GM21737 (cell line): Measurements from ENCODE around the gene ODAD4.
"Not testable (repeated sequence)": the region's sequence is repeated elsewhere in the genome, so short reads cannot be mapped to it uniquely, and the experiment has no call there.

Source experiments
- ATAC-seq: cut with Tn5 transposase; IDR thresholded peaks from one replicate; pipeline ENCODE4 v1.9.1; 2021; ENCODE audit warnings: mild to moderate bottlenecking, moderate library complexity; ENCODE audit not compliant: unreplicated experiment

Gene ODAD4

GRCh38 chr17:41989702-41990419 lies 59.4 kb downstream of the ODAD4 start:
- ATAC-seq: no peak

- ATAC-seq: no peak
These were observed 62.2 kb downstream of the ODAD4 start for GRCh38 chr17:41992576-41992975.

DNA sequence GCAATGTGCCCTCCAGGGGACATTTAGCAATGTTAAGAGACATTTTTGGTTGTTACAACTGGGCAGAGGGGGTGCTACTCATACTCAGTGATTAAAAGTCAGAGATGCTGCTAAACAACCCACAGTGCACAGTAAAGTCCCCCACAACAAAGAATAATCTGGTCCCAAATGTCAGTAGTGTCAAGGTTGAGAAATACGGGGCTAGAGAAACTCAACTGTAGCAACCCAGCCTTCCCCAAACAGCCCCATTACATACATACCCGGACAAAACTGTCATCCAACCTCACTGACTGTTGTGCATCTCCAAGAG lies 66.4 kb downstream of the ODAD4 start:
- no peak for ATAC-seq

DNA sequence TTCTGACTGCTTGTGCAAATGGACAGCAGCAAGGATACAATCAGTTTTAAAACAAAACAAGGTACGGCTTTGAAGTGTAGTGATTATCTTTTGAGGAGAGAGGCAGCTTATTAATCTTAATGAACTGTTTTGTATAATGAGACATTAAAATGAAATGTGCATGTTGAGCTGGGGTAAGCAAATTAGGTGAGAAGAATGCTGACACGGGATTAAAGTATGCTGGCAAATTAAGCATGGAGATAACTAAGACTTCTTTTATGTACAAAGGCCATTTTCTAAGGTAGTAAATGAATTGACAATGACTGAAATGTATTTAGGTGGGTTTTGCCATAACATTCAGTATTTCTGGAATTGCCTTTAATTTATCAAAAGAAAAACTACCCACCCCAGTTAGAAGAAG lies 68.1 kb downstream of the ODAD4 start:
- ATAC-seq: no peak

- no peak for ATAC-seq
These were observed 70.2 kb downstream of the ODAD4 start for GRCh38 chr17:42000413-42001133.

DNA sequence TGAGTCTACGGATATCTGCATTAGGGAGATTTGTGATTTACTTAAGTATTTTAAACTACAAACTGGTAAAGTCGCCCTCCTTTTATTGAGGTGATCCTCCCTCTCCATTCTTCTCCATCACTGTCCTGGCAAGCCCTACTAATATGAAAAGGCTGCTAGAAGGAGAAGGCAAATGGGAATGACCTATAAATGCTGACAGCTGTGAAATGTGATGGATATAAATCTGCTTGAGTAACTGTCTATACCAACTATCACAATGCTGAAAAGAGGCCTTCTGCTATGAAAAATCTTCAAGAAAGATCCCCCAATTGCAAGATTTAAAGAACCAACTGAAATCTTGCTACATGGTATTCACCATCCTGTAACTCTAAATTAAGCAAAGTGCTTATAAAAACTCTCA lies 71.3 kb downstream of the ODAD4 start:
- ATAC-seq: no peak

- ATAC-seq: no peak
These were observed 71.9 kb downstream of the ODAD4 start for GRCh38 chr17:42002175-42002791.

- no peak for ATAC-seq
These were observed 72.4 kb downstream of the ODAD4 start for GRCh38 chr17:42002792-42003301.

- ATAC-seq: no peak
These were observed 74.7 kb downstream of the ODAD4 start for GRCh38 chr17:42005166-42005565.

GRCh38 chr17:42009170-42009569 lies 78.8 kb downstream of the ODAD4 start:
- no peak for ATAC-seq

- ATAC-seq: not testable (repeated sequence)
These were observed 79.9 kb downstream of the ODAD4 start for GRCh38 chr17:42010266-42010680.

- no peak for ATAC-seq
These were observed 80.6 kb downstream of the ODAD4 start for GRCh38 chr17:42010898-42011516.

DNA sequence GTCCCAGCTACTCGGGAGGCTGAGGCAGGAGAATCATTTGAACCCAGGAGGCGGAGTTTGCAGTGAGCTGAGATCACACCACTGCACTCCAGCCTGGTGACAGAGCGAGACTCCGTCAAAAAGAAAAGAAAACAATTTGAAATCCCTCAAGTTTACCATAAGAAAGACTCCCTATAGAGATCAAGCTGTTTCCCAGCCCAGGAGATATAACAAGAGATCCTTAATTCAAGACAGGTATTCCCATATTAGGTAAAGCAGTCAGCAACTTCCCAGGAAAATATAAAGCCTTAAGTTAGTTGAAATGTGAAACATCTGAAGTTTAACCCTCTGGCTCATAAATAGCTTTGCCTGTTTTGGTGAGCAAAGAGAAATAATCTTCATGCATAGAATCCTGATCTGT lies 81.9 kb downstream of the ODAD4 start:
- not testable (repeated sequence) for ATAC-seq

- ATAC-seq: not testable (repeated sequence)
These were observed 83.3 kb downstream of the ODAD4 start for GRCh38 chr17:42013740-42014139.
